Measurements from ENCODE around the gene HCN2.
A peak's percentile ranks its signal among the peaks of the same experiment; 100 is the strongest.

Gene HCN2

GRCh38 chr19:642767-643727 is 53.4 kb downstream of the HCN2 start:
- Histone ChIP-seq H3K4me2 (ENCODE audit: insufficient read depth, low read length, poor library complexity, severe bottlenecking) (no peak overlapping the region), H3K79me1 (ENCODE audit: low read depth, low read length) (peaks cover 4% of the 10 kb centered on the region), H2AFZ (ENCODE audit: low read length) (no peak overlapping the region), H2AK5ac (ENCODE audit: low read depth, low read length) (no peak overlapping the region), H3K4ac (ENCODE audit: low read length) (no peak overlapping the region), H2BK15ac (ENCODE audit: low read length) (no peak overlapping the region), H3K27me3 (ENCODE audit: control insufficient read depth in 3 of 3, insufficient read depth in 3 of 3, low read depth in 1 of 3, low read length in 3 of 3) (peaks cover 0 to 4% (median 0%) of the 10 kb centered on the region in 3 experiments), H3K23ac (ENCODE audit: low read depth, low read length, poor library complexity) (no peak overlapping the region), H3K14ac (ENCODE audit: low read length) (no peak overlapping the region), H3K9ac (ENCODE audit: low read depth, low read length, poor library complexity) (no peak overlapping the region), H4K91ac (ENCODE audit: low read depth, low read length, poor library complexity) (no peak overlapping the region), H2BK5ac (ENCODE audit: low read length) (no peak overlapping the region), H4K8ac (ENCODE audit: low read depth, low read length) (no peak overlapping the region), H3K4me1 (ENCODE audit: control insufficient read depth in 2 of 2, insufficient read depth in 1 of 2, low read depth in 1 of 2, low read length in 2 of 2) (peaks cover 0 to 2% of the 10 kb centered on the region in 2 donors), H3K18ac (ENCODE audit: low read length) (no peak overlapping the region), H3K4me3 (ENCODE audit: low read length in 2 of 2) (no peak overlapping the region), H3K36me3 (replicated peaks in 1 of 2; ENCODE audit: control insufficient read depth in 2 of 2, insufficient read depth in 2 of 2, low read length in 2 of 2) (peaks cover 9 to 31% of the 10 kb centered on the region in 2 donors), H3K27ac (replicated peaks; ENCODE audit: low read length) (no peak overlapping the region), H2BK120ac (ENCODE audit: low read depth, low read length) (no peak overlapping the region), H3K9me3 (replicated peaks in 1 of 2; ENCODE audit: control insufficient read depth in 2 of 2, insufficient read depth in 1 of 2, low read depth in 1 of 2, low read length in 2 of 2) (no peaks in the 10 kb centered on the region), H2BK12ac (ENCODE audit: low read length) (no peak overlapping the region)
- DNase-seq (ENCODE audit: low spot score), result no peak
- WGBS, 2 donors (ENCODE audit: extremely low coverage in 2 of 2, insufficient read length in 2 of 2, insufficient replicate concordance in 1 of 2), result no CpG with 5 or more reads among the region's 70 CpGs

- H3K79me1 ChIP-seq (ENCODE audit: low read depth, low read length), result peaks cover 4% of the 10 kb centered on the region
- H3K27ac ChIP-seq (replicated peaks; ENCODE audit: low read length), result no peak overlapping the region
- no peak overlapping the region for H3K23ac ChIP-seq (ENCODE audit: low read depth, low read length, poor library complexity)
- H3K14ac ChIP-seq (ENCODE audit: low read length), result no peak overlapping the region
- H2BK15ac ChIP-seq (ENCODE audit: low read length), result no peak overlapping the region
- no peak overlapping the region for H2BK12ac ChIP-seq (ENCODE audit: low read length)
- H2AK5ac ChIP-seq (ENCODE audit: low read depth, low read length), result no peak overlapping the region
- no peak overlapping the region for H2AFZ ChIP-seq (ENCODE audit: low read length)
- H3K9ac ChIP-seq (ENCODE audit: low read depth, low read length, poor library complexity), result no peak overlapping the region
- no peak overlapping the region for H3K4ac ChIP-seq (ENCODE audit: low read length)
- H3K4me1 ChIP-seq (ENCODE audit: control insufficient read depth in 2 of 2, insufficient read depth in 1 of 2, low read depth in 1 of 2, low read length in 2 of 2), result peaks cover 0 to 2% of the 10 kb centered on the region in 2 donors
- no peak overlapping the region for H3K18ac ChIP-seq (ENCODE audit: low read length)
- no peak overlapping the region for H3K4me3 ChIP-seq (ENCODE audit: low read length in 2 of 2)
- H3K27me3 ChIP-seq (ENCODE audit: control insufficient read depth in 3 of 3, insufficient read depth in 3 of 3, low read depth in 1 of 3, low read length in 3 of 3), result peaks cover 0 to 2% (median 0%) of the 10 kb centered on the region in 3 experiments
- H2BK5ac ChIP-seq (ENCODE audit: low read length), result no peak overlapping the region
- H3K36me3 ChIP-seq (replicated peaks in 1 of 2; ENCODE audit: control insufficient read depth in 2 of 2, insufficient read depth in 2 of 2, low read length in 2 of 2), result peaks cover 9 to 36% of the 10 kb centered on the region in 2 donors
- H4K8ac ChIP-seq (ENCODE audit: low read depth, low read length), result no peak overlapping the region
- no CpG with 5 or more reads among the region's 24 CpGs for whole genome bisulfite sequencing, 2 donors (ENCODE audit: extremely low coverage in 2 of 2, insufficient read length in 2 of 2, insufficient replicate concordance in 1 of 2)
- H3K4me2 ChIP-seq (ENCODE audit: insufficient read depth, low read length, poor library complexity, severe bottlenecking), result no peak overlapping the region
- H2BK120ac ChIP-seq (ENCODE audit: low read depth, low read length), result no peak overlapping the region
- H3K9me3 ChIP-seq (replicated peaks in 1 of 2; ENCODE audit: control insufficient read depth in 2 of 2, insufficient read depth in 1 of 2, low read depth in 1 of 2, low read length in 2 of 2), result no peaks in the 10 kb centered on the region
- no peak overlapping the region for H4K91ac ChIP-seq (ENCODE audit: low read depth, low read length, poor library complexity)
- DNase-seq (ENCODE audit: low spot score), result no peak
Measured at GRCh38 chr19:643736-644135, 54.1 kb downstream of the HCN2 start.

- peaks cover 0 to 2% of the 10 kb centered on the region in 2 donors for H3K4me1 ChIP-seq (ENCODE audit: control insufficient read depth in 2 of 2, insufficient read depth in 1 of 2, low read depth in 1 of 2, low read length in 2 of 2)
- no peak overlapping the region for H2AK5ac ChIP-seq (ENCODE audit: low read depth, low read length)
- no peak overlapping the region for H4K91ac ChIP-seq (ENCODE audit: low read depth, low read length, poor library complexity)
- H3K14ac ChIP-seq (ENCODE audit: low read length), result no peak overlapping the region
- no peak overlapping the region for H3K9ac ChIP-seq (ENCODE audit: low read depth, low read length, poor library complexity)
- H3K27ac ChIP-seq (replicated peaks; ENCODE audit: low read length), result no peak overlapping the region
- no peak overlapping the region for H3K4me2 ChIP-seq (ENCODE audit: insufficient read depth, low read length, poor library complexity, severe bottlenecking)
- peaks cover 4% of the 10 kb centered on the region for H3K79me1 ChIP-seq (ENCODE audit: low read depth, low read length)
- no peak for DNase-seq (ENCODE audit: low spot score)
- H3K23ac ChIP-seq (ENCODE audit: low read depth, low read length, poor library complexity), result no peak overlapping the region
- peak overlapping the region; percentile 28 for H3K18ac ChIP-seq (ENCODE audit: low read length)
- H4K8ac ChIP-seq (ENCODE audit: low read depth, low read length), result no peak overlapping the region
- peaks cover 12 to 40% of the 10 kb centered on the region in 2 donors for H3K36me3 ChIP-seq (replicated peaks in 1 of 2; ENCODE audit: control insufficient read depth in 2 of 2, insufficient read depth in 2 of 2, low read length in 2 of 2)
- H3K27me3 ChIP-seq (ENCODE audit: control insufficient read depth in 3 of 3, insufficient read depth in 3 of 3, low read depth in 1 of 3, low read length in 3 of 3), result no peaks in the 10 kb centered on the region
- no peak overlapping the region for H3K4ac ChIP-seq (ENCODE audit: low read length)
- no CpG with 5 or more reads among the region's 28 CpGs for WGBS, 2 donors (ENCODE audit: extremely low coverage in 2 of 2, insufficient read length in 2 of 2, insufficient replicate concordance in 1 of 2)
- no peak overlapping the region for H3K4me3 ChIP-seq (ENCODE audit: low read length in 2 of 2)
- H2BK12ac ChIP-seq (ENCODE audit: low read length), result no peak overlapping the region
- H2AFZ ChIP-seq (ENCODE audit: low read length), result no peak overlapping the region
- H2BK120ac ChIP-seq (ENCODE audit: low read depth, low read length), result no peak overlapping the region
- H2BK5ac ChIP-seq (ENCODE audit: low read length), result no peak overlapping the region
- no peaks in the 10 kb centered on the region for H3K9me3 ChIP-seq (replicated peaks in 1 of 2; ENCODE audit: control insufficient read depth in 2 of 2, insufficient read depth in 1 of 2, low read depth in 1 of 2, low read length in 2 of 2)
- H2BK15ac ChIP-seq (ENCODE audit: low read length), result no peak overlapping the region
Measured at GRCh38 chr19:644363-644762, 54.7 kb downstream of the HCN2 start.

GRCh38 chr19:644789-645188 is 55.1 kb downstream of the HCN2 start:
- peak overlapping the region; percentile 11 for H3K18ac ChIP-seq (ENCODE audit: low read length)
- H3K79me1 ChIP-seq (ENCODE audit: low read depth, low read length), result peaks cover 4% of the 10 kb centered on the region
- H3K9ac ChIP-seq (ENCODE audit: low read depth, low read length, poor library complexity), result no peak overlapping the region
- no peak overlapping the region for H3K23ac ChIP-seq (ENCODE audit: low read depth, low read length, poor library complexity)
- H3K4ac ChIP-seq (ENCODE audit: low read length), result no peak overlapping the region
- H2BK12ac ChIP-seq (ENCODE audit: low read length), result no peak overlapping the region
- no peak overlapping the region for H2AFZ ChIP-seq (ENCODE audit: low read length)
- no peak overlapping the region for H2BK15ac ChIP-seq (ENCODE audit: low read length)
- peaks cover 0 to 2% of the 10 kb centered on the region in 2 donors for H3K4me1 ChIP-seq (ENCODE audit: control insufficient read depth in 2 of 2, insufficient read depth in 1 of 2, low read depth in 1 of 2, low read length in 2 of 2)
- peaks cover 13 to 43% of the 10 kb centered on the region in 2 donors for H3K36me3 ChIP-seq (replicated peaks in 1 of 2; ENCODE audit: control insufficient read depth in 2 of 2, insufficient read depth in 2 of 2, low read length in 2 of 2)
- no peak overlapping the region for H3K27ac ChIP-seq (replicated peaks; ENCODE audit: low read length)
- H4K8ac ChIP-seq (ENCODE audit: low read depth, low read length), result no peak overlapping the region
- no peak for DNase-seq (ENCODE audit: low spot score)
- H2BK120ac ChIP-seq (ENCODE audit: low read depth, low read length), result no peak overlapping the region
- H3K9me3 ChIP-seq (replicated peaks in 1 of 2; ENCODE audit: control insufficient read depth in 2 of 2, insufficient read depth in 1 of 2, low read depth in 1 of 2, low read length in 2 of 2), result no peaks in the 10 kb centered on the region
- H4K91ac ChIP-seq (ENCODE audit: low read depth, low read length, poor library complexity), result no peak overlapping the region
- H2BK5ac ChIP-seq (ENCODE audit: low read length), result no peak overlapping the region
- H3K4me2 ChIP-seq (ENCODE audit: insufficient read depth, low read length, poor library complexity, severe bottlenecking), result no peak overlapping the region
- no peak overlapping the region for H3K14ac ChIP-seq (ENCODE audit: low read length)
- H3K4me3 ChIP-seq (ENCODE audit: low read length in 2 of 2), result no peak overlapping the region
- WGBS, 2 donors (ENCODE audit: extremely low coverage in 2 of 2, insufficient read length in 2 of 2, insufficient replicate concordance in 1 of 2), result no CpG with 5 or more reads among the region's 14 CpGs
- no peak overlapping the region for H2AK5ac ChIP-seq (ENCODE audit: low read depth, low read length)
- no peaks in the 10 kb centered on the region for H3K27me3 ChIP-seq (ENCODE audit: control insufficient read depth in 3 of 3, insufficient read depth in 3 of 3, low read depth in 1 of 3, low read length in 3 of 3)
